BJ (cell line): Measurements from ENCODE around the gene SDCCAG8. TPM values are rescaled to one million over a fixed set of nuclear protein-coding genes. Genes with fewer than 3 reads are reported as not detected.

ENCODE experiments used
- CTCF ChIA-PET: fragments of 350-600 bp; formaldehyde crosslinking; extraction: SDS; loops from one replicate; lab custom pipeline; 2021; ENCODE audit warnings: antibody characterized with exemption, inconsistent platforms; lab: Yijun Ruan, JAX
- POLR2A ChIA-PET: fragments of 300-600 bp; sonication (Branson Sonifier 250); formaldehyde crosslinking; extraction: SDS; loops from one replicate; lab custom pipeline; 2021; ENCODE audit warnings: antibody characterized with exemption; lab: Charles Lee
- DNase-seq: peaks from one replicate; pipeline ENCODE4 v3.0.0-alpha.2; 2011; ENCODE audit warnings: low read depth
- H3K27me3 ChIP-seq: 2 replicates; pipeline ENCODE4 v1.6.0; 2011; ENCODE audit warnings: low read length; ENCODE audit not compliant: control insufficient read depth, insufficient read depth
- H3K36me3 ChIP-seq: 2 replicates; pipeline ENCODE4 v1.5.1; 2011; ENCODE audit warnings: low read length; ENCODE audit not compliant: control insufficient read depth, insufficient read depth
- H3K4me3 ChIP-seq: 2 replicates; pipeline ENCODE4 v1.5.1; 2011; ENCODE audit warnings: low read depth, mild to moderate bottlenecking, control low read depth, low read length
- polyA plus RNA-seq: library from polyadenylated mRNA; depleted of rRNA; stranded (reverse); fragments of >200 nt; gene quantifications from 2 replicates; pipeline ENCODE4 v1.2.3, GENCODE V29; 2011
- TF ChIP-seq, protein P1 (sequence below): IDR thresholded peaks from 2 replicates; pipeline ENCODE4 v1.5.1; 2011; ENCODE audit warnings: low read depth, mild to moderate bottlenecking, control low read depth, inconsistent platforms, low read length, moderate library complexity; ENCODE audit not compliant: insufficient read depth

The SDCCAG8 gene
- polyA plus RNA-seq, 1 experiment, result 17.0 TPM

DNA sequence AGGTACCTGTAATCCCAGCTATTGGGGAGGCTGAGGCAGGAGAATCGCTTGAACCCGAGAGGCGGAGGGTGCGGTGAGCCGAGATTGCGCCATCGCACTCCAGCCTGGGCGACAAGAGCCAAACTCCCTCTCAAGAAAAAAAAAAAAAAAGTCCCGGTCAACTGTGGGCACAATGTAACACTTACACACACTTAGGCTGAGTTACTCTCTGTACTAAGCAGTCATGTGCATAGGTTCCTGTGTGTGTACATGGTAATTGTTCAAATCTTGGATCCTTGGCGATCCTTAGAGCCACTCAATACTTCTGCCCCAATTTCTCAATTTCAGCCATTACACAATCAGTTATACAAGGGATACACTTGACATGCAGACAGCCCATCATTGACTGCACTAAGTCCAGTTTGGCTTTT lies 11.6 kb downstream of the SDCCAG8 start:
- TF ChIP-seq, protein P1, sequence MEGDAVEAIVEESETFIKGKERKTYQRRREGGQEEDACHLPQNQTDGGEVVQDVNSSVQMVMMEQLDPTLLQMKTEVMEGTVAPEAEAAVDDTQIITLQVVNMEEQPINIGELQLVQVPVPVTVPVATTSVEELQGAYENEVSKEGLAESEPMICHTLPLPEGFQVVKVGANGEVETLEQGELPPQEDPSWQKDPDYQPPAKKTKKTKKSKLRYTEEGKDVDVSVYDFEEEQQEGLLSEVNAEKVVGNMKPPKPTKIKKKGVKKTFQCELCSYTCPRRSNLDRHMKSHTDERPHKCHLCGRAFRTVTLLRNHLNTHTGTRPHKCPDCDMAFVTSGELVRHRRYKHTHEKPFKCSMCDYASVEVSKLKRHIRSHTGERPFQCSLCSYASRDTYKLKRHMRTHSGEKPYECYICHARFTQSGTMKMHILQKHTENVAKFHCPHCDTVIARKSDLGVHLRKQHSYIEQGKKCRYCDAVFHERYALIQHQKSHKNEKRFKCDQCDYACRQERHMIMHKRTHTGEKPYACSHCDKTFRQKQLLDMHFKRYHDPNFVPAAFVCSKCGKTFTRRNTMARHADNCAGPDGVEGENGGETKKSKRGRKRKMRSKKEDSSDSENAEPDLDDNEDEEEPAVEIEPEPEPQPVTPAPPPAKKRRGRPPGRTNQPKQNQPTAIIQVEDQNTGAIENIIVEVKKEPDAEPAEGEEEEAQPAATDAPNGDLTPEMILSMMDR, result no peak
- Histone ChIP-seq H3K27me3 (no peaks in the 10 kb centered on the region), H3K4me3 (no peak overlapping the region), H3K36me3 (no peaks in the 10 kb centered on the region)
- ChIA-PET CTCF (no interaction called here), POLR2A (no interaction called here)
- DNase-seq, result no peak

GRCh38 chr1:243267914-243268653 lies 12.2 kb downstream of the SDCCAG8 start:
- CTCF ChIA-PET, result no interaction called here
- no peak overlapping the region for H3K4me3 ChIP-seq
- no peaks in the 10 kb centered on the region for H3K27me3 ChIP-seq
- POLR2A ChIA-PET, result no interaction called here
- DNase-seq, result peak; percentile 54
- TF ChIP-seq, protein P1, result no peak
- H3K36me3 ChIP-seq, result no peaks in the 10 kb centered on the region

GRCh38 chr1:243268751-243269460 lies 13.1 kb downstream of the SDCCAG8 start:
- CTCF ChIA-PET, result interaction anchor here (0.7 kb wide), 1 partner anchor 13 kb away, joined by 6 read pairs; the partner anchor contains the start of gene SDCCAG8
- Histone ChIP-seq H3K27me3 (no peaks in the 10 kb centered on the region), H3K36me3 (no peaks in the 10 kb centered on the region), H3K4me3 (no peak overlapping the region)
- DNase-seq, result no peak
- TF ChIP-seq, protein P1, result no peak
- POLR2A ChIA-PET, result no interaction called here

DNA sequence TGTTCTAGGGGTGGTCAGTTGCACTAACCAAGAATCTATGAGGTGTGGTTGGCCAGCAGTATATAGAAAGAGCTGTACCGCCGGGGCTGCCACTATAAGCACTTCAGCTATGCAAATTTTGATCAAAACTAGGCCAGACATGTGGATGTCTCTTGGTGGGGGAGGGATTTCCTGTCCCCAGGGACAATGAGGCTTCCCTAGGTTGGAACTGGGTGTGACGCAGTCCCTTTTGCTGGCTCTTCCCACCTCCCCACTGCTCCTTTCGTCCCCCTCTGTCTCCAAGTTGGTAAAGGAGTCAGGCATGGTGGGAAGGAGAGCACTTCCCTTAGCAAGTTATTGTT lies 13.6 kb downstream of the SDCCAG8 start:
- no peak for DNase-seq
- TF ChIP-seq, protein P1, result no peak
- CTCF ChIA-PET, result interaction anchor here (0.7 kb wide), 1 partner anchor 14 kb away, joined by 6 read pairs; the partner anchor contains the start of gene SDCCAG8
- H3K4me3 ChIP-seq, result no peak overlapping the region
- H3K36me3 ChIP-seq, result no peaks in the 10 kb centered on the region
- H3K27me3 ChIP-seq, result no peaks in the 10 kb centered on the region
- POLR2A ChIA-PET, result no interaction called here

DNA sequence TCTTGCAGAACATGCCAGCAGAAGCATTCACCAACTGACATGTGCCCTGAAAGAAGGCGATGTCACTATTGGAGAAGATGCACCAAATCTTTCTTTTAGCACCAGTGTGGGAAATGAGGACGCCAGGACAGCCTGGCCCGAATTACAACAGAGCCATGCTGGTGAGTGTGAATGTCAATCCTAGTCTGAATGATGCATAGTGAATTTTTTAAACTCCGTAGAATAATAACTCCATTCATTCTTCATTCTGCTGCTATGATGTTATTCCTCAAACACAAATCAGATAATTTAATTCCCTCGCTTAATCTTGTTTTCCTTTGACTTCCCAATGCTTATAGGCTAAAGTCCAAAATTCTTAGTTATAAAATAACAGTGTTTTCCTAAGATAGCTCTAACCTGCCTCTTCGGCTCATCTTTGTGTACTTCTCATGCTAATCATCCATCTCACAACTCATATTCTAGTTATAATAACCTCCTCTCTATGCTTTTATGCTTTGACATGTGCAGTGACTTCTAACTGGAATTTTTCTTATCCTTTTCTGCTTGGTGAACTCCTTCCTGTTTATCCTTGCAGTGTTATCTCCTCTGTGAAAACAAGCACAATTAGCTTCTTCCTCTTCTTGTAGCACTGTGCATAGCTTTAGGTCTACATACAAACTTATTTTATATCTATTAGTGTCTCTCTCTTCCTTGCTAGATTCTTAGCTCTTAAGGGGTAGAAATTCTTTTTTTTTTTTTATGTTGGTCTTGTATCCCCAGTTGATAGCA lies 14.4 kb downstream of the SDCCAG8 start:
- no peak overlapping the region for H3K4me3 ChIP-seq
- H3K36me3 ChIP-seq, result no peaks in the 10 kb centered on the region; the same call in 1 of the 2 replicates
- ChIA-PET POLR2A (no interaction called here), CTCF (no interaction called here)
- DNase-seq, result no peak
- TF ChIP-seq, protein P1, result no peak
- H3K27me3 ChIP-seq, result no peaks in the 10 kb centered on the region
